IPS DF 6.9 (cell line): ENCODE measurements around the gene ATP2C2.
"Not testable (repeated sequence)": the region's sequence is repeated elsewhere in the genome, so short reads cannot be mapped to it uniquely, and the experiment has no call there.

ENCODE experiments used
- DNase-seq: peaks from one replicate; pipeline ENCODE4 v3.0.0-alpha.2; 2013; ENCODE audit warnings: low read depth, low spot score
- H3K27ac ChIP-seq: one replicate; pipeline ENCODE4 v1.5.1; 2013; ENCODE audit warnings: low read length, control low read depth
- H3K27me3 ChIP-seq: 2 replicates; pipeline ENCODE4 v1.6.1; 2013; ENCODE audit warnings: mild to moderate bottlenecking, low read length; ENCODE audit not compliant: control insufficient read depth, insufficient read depth
- H3K36me3 ChIP-seq: 2 replicates; pipeline ENCODE4 v1.6.1; 2013; ENCODE audit warnings: low read length; ENCODE audit not compliant: control insufficient read depth, insufficient read depth
- H3K4me1 ChIP-seq: 2 replicates; pipeline ENCODE4 v1.6.1; 2013; ENCODE audit warnings: low read length; ENCODE audit not compliant: control insufficient read depth, insufficient read depth
- H3K4me3 ChIP-seq: 2 replicates; pipeline ENCODE4 v1.5.1; 2013; ENCODE audit warnings: mild to moderate bottlenecking, low read length
- H3K9me3 ChIP-seq: 2 replicates; pipeline ENCODE4 v1.6.1; 2013; ENCODE audit warnings: low read length, inconsistent platforms; ENCODE audit not compliant: control insufficient read depth, insufficient read depth
- WGBS: extraction: QIAGEN DNeasy Blood & Tissue Kit; methylation state at CpG from one replicate; pipeline ENCODE4 v1.1.7; 2013; ENCODE audit warnings: mixed read lengths, missing lambda C conversion rate; ENCODE audit not compliant: insufficient read length, insufficient coverage; 5-methylcytosine and 5-hydroxymethylcytosine counted together

Gene ATP2C2

GRCh38 chr16:84329843-84330684 is 38.3 kb upstream of the ATP2C2 start:
- Histone ChIP-seq H3K4me3 (no peak overlapping the region), H3K36me3 (no peaks in the 10 kb centered on the region), H3K27ac (no peak overlapping the region), H3K9me3 (no peaks in the 10 kb centered on the region), H3K27me3 (no peaks in the 10 kb centered on the region), H3K4me1 (0 out of 2 replicates have a peak, but pooled peaks cover 2% of the 10 kb centered on the region)
- DNase-seq, result no peak
- WGBS, result no CpG with 5 or more reads among the region's 18 CpGs

GRCh38 chr16:84330685-84331050 is 37.7 kb upstream of the ATP2C2 start:
- no peak for DNase-seq
- no peaks in the 10 kb centered on the region for H3K27me3 ChIP-seq
- H3K9me3 ChIP-seq, result no peaks in the 10 kb centered on the region
- H3K27ac ChIP-seq, result no peak overlapping the region
- H3K4me1 ChIP-seq, result 0 out of 2 replicates have a peak, but pooled peaks cover 2% of the 10 kb centered on the region
- H3K36me3 ChIP-seq, result no peaks in the 10 kb centered on the region
- WGBS, result no CpG with 5 or more reads among the region's 5 CpGs
- H3K4me3 ChIP-seq, result no peak overlapping the region

GRCh38 chr16:84331998-84332780 is 36.1 kb upstream of the ATP2C2 start:
- H3K4me3 ChIP-seq, result no peak overlapping the region
- WGBS, result no CpG with 5 or more reads among the region's 17 CpGs
- no peak for DNase-seq
- 0 out of 2 replicates have a peak, but pooled peaks cover 2% of the 10 kb centered on the region for H3K4me1 ChIP-seq
- H3K27ac ChIP-seq, result no peak overlapping the region
- H3K9me3 ChIP-seq, result no peaks in the 10 kb centered on the region
- no peaks in the 10 kb centered on the region for H3K36me3 ChIP-seq
- H3K27me3 ChIP-seq, result no peaks in the 10 kb centered on the region

DNA sequence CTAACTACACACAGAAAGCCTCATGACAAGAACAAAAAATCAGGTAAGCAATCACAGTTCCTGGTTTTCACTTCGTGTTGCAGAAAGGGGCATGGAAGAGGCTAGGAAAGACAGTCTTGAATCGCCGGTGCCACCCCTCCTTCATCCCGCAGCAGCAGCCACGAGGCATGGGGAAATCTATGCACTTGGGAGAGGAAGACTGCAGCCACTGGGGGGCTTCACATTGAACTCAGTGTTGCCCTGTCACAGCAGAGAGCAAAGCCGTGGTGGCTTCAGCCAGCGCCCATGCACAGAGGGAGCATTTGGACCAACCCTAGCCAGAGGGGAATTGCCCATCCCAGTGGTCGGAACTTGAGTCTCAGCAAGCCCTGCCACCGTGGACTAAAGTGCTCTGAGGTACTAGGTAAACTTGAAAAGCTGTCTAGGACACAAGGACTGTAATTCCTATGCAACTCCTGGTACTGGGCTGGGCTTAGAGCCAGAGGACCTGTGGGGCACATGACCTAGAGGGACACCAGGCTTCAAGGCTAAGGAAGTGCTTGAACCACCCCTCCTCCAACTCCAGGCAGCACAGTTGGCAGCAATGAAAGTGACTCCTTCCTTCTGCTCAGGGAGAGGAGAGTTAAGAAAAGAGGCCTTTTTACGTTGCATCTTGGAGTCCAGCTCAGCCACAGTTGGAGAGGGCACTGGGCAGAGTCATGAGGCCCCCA is 35.2 kb upstream of the ATP2C2 start:
- Histone ChIP-seq H3K9me3 (no peaks in the 10 kb centered on the region), H3K4me1 (0 out of 2 replicates have a peak, but pooled peaks cover 2% of the 10 kb centered on the region), H3K36me3 (no peaks in the 10 kb centered on the region), H3K4me3 (no peak overlapping the region), H3K27ac (no peak overlapping the region), H3K27me3 (no peaks in the 10 kb centered on the region)
- WGBS, result no CpG with 5 or more reads among the region's 10 CpGs
- DNase-seq, result no peak

GRCh38 chr16:84334058-84334457 is 34.3 kb upstream of the ATP2C2 start:
- H3K9me3 ChIP-seq, result no peaks in the 10 kb centered on the region
- H3K4me1 ChIP-seq, result 0 out of 2 replicates have a peak, but pooled peaks cover 2% of the 10 kb centered on the region
- no peak overlapping the region for H3K27ac ChIP-seq
- no peak overlapping the region for H3K4me3 ChIP-seq
- H3K27me3 ChIP-seq, result no peaks in the 10 kb centered on the region
- WGBS, result no CpG with 5 or more reads among the region's 3 CpGs
- no peak for DNase-seq
- H3K36me3 ChIP-seq, result no peaks in the 10 kb centered on the region

- 0 out of 2 replicates have a peak, but pooled peaks cover 2% of the 10 kb centered on the region for H3K4me1 ChIP-seq
- no peaks in the 10 kb centered on the region for H3K27me3 ChIP-seq
- no peak for DNase-seq
- H3K9me3 ChIP-seq, result no peaks in the 10 kb centered on the region
- no peak overlapping the region for H3K27ac ChIP-seq
- no peaks in the 10 kb centered on the region for H3K36me3 ChIP-seq
- H3K4me3 ChIP-seq, result no peak overlapping the region
- no CpG with 5 or more reads among the region's 1 CpG for WGBS
These were observed 33.9 kb upstream of the ATP2C2 start for GRCh38 chr16:84334482-84334881.

- not testable (repeated sequence) for H3K27me3 ChIP-seq, H3K4me3 ChIP-seq
These were observed 31.1 kb upstream of the ATP2C2 start for GRCh38 chr16:84337236-84337635.

DNA sequence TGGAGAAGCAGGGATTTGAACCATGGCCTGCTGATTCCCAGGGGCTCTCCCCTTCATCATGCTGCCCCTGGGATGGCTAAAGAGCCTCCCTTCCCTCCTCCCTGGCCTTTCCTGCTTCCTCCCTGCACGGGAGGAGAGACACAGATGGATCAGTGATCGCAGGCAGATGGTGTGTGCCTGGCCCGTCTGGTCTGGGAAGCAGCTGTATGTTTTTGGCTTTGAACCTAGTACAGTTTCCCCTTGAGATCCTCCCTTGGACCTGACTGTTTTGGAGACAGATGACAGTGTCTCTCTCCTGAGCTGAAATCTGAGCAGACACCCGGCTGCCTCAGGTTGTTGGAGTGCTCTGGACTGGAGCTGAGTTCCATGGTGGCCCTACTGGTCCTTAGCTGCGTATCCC is 29.0 kb upstream of the ATP2C2 start:
- H3K4me3 ChIP-seq, result no peak overlapping the region
- DNase-seq, result no peak
- no peaks in the 10 kb centered on the region for H3K4me1 ChIP-seq
- WGBS, result no CpG with 5 or more reads among the region's 5 CpGs
- H3K27ac ChIP-seq, result no peak overlapping the region
- H3K36me3 ChIP-seq, result no peaks in the 10 kb centered on the region
- H3K27me3 ChIP-seq, result no peaks in the 10 kb centered on the region
- H3K9me3 ChIP-seq, result no peaks in the 10 kb centered on the region

More at GRCh38 chr16:84337236-84337635, 31.1 kb upstream of the ATP2C2 start:
- not testable (repeated sequence) for DNase-seq, H3K36me3 ChIP-seq, H3K9me3 ChIP-seq, H3K27ac ChIP-seq, H3K4me1 ChIP-seq

GRCh38 chr16:84339766-84340165 is 28.6 kb upstream of the ATP2C2 start:
- DNase-seq, result no peak
- Histone ChIP-seq H3K27ac (no peak overlapping the region), H3K4me1 (no peaks in the 10 kb centered on the region), H3K4me3 (no peak overlapping the region), H3K36me3 (no peaks in the 10 kb centered on the region), H3K27me3 (no peaks in the 10 kb centered on the region), H3K9me3 (no peaks in the 10 kb centered on the region)
- WGBS, result no CpG with 5 or more reads among the region's 9 CpGs

DNA sequence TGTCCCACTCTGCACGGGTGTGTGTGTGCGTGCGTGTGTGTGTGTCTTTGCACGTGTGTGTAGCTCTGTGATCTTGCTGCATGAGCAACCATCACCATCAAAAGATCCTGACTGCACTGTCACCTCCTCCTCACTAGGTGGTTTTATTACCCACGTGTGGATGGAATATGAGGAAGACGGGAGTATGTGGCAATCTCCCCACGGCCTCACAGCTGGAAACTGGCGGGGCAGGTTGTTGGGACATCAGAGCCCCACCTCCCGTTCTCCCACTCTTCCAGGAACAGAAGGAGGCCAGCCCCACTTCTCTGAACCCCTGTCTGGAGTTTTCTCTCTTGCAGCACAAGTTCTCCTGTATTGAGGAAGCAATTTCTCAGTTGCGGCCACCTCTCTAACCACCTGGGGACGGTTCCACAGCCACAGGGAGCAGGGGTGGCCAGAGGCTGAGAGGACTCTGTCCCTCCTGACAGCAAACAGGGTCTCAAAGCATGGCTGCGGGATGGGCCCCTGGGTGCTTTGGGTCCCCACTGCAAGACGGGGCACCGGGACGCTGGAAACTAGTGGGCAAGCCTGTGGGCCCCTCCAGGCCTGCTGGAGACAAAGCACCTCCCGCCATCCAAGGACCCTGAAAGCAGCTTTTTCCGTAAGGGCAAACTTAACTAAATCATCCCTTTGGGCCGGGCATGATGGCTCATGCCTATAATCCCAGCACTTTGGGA is 27.9 kb upstream of the ATP2C2 start:
- Histone ChIP-seq H3K9me3 (no peaks in the 10 kb centered on the region), H3K4me3 (no peak overlapping the region), H3K27me3 (no peaks in the 10 kb centered on the region), H3K36me3 (no peaks in the 10 kb centered on the region), H3K27ac (no peak overlapping the region), H3K4me1 (no peaks in the 10 kb centered on the region)
- WGBS, result no CpG with 5 or more reads among the region's 18 CpGs
- no peak for DNase-seq
